HL-60 (cell line): ENCODE measurements around the gene EEF1AKMT3.

Source experiments
- DNase-seq, 2 experiments: peaks; one replicate each; pipeline ENCODE4 v3.0.0-alpha.2; 2010 to 2020; ENCODE audit warnings: low read depth in 1 of 2, low spot score in 1 of 2
- H3K27ac ChIP-seq: fragments of 250-450 bp; sonication (Bioruptor Pico); replicated peaks from 2 replicates; pipeline ENCODE4 v1.5.1; 2020; ENCODE audit warnings: mild to moderate bottlenecking, moderate library complexity
- H3K27me3 ChIP-seq: fragments of 250-450 bp; sonication (Bioruptor Pico); 2 replicates; pipeline ENCODE4 v1.5.1; 2021; ENCODE audit warnings: mild to moderate bottlenecking, moderate library complexity; ENCODE audit not compliant: insufficient read depth, poor library complexity, severe bottlenecking
- H3K4me3 ChIP-seq: replicated peaks from 2 replicates; pipeline ENCODE4 v1.5.1; 2011; ENCODE audit warnings: mild to moderate bottlenecking, control low read depth, low read length; ENCODE audit not compliant: insufficient read depth
- GABPA ChIP-seq: IDR thresholded peaks from 2 replicates; pipeline ENCODE4 v1.6.1; 2012; ENCODE audit warnings: low read depth
- POLR2AphosphoS5 ChIP-seq: IDR thresholded peaks from 2 replicates; pipeline ENCODE4 v1.6.1; 2012; ENCODE audit warnings: low read depth
- REST ChIP-seq: IDR thresholded peaks from 2 replicates; pipeline ENCODE4 v1.6.1; 2012; ENCODE audit warnings: low read depth; ENCODE audit not compliant: insufficient replicate concordance
- SPI1 ChIP-seq: IDR thresholded peaks from 2 replicates; pipeline ENCODE4 v1.6.1; 2012; ENCODE audit warnings: low read depth, mild to moderate bottlenecking, borderline replicate concordance
- TF ChIP-seq, protein P1 (sequence below): IDR thresholded peaks from one replicate; pipeline ENCODE4 v1.5.1; 2011; ENCODE audit warnings: low read length, control low read depth, inconsistent platforms; ENCODE audit not compliant: insufficient read depth

The EEF1AKMT3 gene

GRCh38 chr12:57811028-57811755, 38.8 kb downstream of the EEF1AKMT3 start:
- DNase-seq, result no peak
- Histone ChIP-seq H3K27ac (no peak overlapping the region), H3K27me3 (no peaks in the 10 kb centered on the region), H3K4me3 (no peak overlapping the region)
- TF ChIP-seq, protein P1, sequence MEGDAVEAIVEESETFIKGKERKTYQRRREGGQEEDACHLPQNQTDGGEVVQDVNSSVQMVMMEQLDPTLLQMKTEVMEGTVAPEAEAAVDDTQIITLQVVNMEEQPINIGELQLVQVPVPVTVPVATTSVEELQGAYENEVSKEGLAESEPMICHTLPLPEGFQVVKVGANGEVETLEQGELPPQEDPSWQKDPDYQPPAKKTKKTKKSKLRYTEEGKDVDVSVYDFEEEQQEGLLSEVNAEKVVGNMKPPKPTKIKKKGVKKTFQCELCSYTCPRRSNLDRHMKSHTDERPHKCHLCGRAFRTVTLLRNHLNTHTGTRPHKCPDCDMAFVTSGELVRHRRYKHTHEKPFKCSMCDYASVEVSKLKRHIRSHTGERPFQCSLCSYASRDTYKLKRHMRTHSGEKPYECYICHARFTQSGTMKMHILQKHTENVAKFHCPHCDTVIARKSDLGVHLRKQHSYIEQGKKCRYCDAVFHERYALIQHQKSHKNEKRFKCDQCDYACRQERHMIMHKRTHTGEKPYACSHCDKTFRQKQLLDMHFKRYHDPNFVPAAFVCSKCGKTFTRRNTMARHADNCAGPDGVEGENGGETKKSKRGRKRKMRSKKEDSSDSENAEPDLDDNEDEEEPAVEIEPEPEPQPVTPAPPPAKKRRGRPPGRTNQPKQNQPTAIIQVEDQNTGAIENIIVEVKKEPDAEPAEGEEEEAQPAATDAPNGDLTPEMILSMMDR, result no peak
- TF ChIP-seq GABPA, result no peak
- TF ChIP-seq POLR2AphosphoS5, result no peak

DNA sequence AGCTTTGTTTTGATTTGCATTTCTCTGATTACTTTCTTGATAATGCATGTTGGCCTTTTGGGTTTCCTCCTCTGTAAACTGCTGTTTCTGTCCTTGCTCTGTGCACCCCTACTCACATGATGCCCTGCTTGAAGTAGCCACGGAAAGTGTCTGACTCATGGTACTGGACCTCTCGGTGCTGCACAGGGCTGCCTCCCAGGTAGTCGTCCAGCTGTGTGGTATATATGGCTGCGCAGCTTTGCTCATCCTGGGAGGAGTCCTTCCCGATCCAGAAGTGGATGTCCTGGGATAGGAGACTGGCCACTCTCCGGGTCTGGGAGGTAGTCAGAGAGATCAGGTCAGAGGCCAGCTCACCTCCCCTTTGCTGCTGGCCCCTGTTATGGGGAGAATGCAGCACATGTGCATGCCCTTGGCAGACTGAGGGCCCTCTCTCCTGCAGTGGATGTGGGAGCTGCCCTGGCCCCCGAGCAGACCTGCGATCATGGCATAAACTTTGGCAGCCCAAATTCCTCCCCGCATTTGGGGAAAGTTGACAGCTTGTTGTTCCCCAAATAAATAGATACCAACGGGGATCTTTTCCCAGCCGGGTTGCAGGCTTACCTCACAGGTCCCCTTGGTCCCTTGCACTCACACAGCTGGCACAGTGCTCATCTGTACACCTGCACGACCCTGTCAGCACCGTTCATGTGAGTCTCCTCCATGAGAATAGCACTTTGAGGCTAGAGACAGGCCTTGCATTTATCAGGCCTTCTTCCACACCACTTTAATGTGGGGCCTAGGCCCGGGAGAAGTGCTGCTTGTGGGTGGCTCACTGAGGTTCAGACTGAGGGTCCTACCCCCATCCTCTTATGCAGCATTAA, 40.9 kb downstream of the EEF1AKMT3 start:
- Histone ChIP-seq H3K4me3 (no peak overlapping the region), H3K27ac (no peak overlapping the region), H3K27me3 (no peaks in the 10 kb centered on the region)
- TF ChIP-seq SPI1 (no peak), REST (no peak), POLR2AphosphoS5 (no peak), GABPA (no peak)
- TF ChIP-seq, protein P1, result no peak
- DNase-seq, result no peak

- no peak for TF ChIP-seq GABPA
- TF ChIP-seq, protein P1, result no peak
- no peak for TF ChIP-seq SPI1
- no peak for TF ChIP-seq REST
- TF ChIP-seq POLR2AphosphoS5, result no peak
- Histone ChIP-seq H3K4me3 (no peak overlapping the region), H3K27ac (no peak overlapping the region), H3K27me3 (no peaks in the 10 kb centered on the region)
- DNase-seq, result no peak
Observed at GRCh38 chr12:57813971-57814772, 41.8 kb downstream of the EEF1AKMT3 start.
